ENCODE results near the gene COL12A1. TPM values are rescaled to one million over a fixed set of nuclear protein-coding genes. Genes with fewer than 3 reads are reported as not detected.

The COL12A1 gene
- total RNA-seq, 4 donors from 2014 or later = 125 to 589 (median 192) TPM

DNA sequence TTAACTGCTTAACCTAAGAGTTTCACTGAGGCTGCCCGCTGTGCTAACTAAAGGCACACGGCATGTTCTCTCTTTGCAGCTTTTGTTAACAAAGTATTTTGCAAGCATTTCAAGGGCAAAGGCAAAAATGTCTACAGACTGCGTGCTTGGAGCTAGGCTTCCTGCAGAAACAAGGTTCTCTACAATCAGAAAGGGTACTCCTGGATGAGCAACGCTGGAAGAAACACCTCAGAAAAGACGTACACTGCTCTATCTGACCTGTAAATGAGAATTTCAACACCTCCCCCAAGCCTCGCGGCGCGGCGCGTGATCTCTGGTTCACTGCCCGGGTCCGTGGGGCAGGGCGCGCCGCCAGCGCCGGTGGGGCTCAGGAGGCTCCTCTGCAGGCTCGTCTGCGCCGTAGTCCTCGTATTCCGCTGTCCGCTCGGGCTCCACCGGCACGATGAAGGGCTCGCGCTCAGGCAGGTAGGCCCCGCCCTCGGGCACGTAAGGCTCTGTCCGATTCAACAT is 120.9 kb downstream of the COL12A1 start:
- no peak for DNase-seq (ENCODE audit: low spot score)

DNA sequence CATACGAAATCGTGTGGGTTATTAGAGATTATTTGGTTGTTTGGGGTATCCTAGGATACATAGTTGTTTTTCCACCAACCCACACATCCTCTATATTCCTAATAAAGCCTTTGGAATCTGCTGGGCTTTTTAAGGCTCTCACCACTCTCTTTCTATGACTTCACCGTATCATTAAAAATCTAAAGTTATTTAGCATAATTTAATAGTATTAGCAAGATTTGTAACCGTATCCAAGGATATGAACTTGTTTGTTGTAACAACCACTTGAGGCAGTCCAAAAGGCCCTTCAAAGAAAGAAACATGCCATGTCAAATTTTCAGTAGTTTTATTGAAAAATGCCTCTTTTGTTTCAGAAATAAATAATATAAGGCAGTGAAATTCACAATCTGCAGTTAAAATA is 121.8 kb downstream of the COL12A1 start:
- DNase-seq (ENCODE audit: low spot score) (no peak), ATAC-seq (ENCODE audit: low FRiP score) (no peak)
- TF ChIP-seq, protein P1, sequence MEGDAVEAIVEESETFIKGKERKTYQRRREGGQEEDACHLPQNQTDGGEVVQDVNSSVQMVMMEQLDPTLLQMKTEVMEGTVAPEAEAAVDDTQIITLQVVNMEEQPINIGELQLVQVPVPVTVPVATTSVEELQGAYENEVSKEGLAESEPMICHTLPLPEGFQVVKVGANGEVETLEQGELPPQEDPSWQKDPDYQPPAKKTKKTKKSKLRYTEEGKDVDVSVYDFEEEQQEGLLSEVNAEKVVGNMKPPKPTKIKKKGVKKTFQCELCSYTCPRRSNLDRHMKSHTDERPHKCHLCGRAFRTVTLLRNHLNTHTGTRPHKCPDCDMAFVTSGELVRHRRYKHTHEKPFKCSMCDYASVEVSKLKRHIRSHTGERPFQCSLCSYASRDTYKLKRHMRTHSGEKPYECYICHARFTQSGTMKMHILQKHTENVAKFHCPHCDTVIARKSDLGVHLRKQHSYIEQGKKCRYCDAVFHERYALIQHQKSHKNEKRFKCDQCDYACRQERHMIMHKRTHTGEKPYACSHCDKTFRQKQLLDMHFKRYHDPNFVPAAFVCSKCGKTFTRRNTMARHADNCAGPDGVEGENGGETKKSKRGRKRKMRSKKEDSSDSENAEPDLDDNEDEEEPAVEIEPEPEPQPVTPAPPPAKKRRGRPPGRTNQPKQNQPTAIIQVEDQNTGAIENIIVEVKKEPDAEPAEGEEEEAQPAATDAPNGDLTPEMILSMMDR (IDR thresholded peaks at IDR 0.05) = no peak

More for the DNA sequence above, 120.9 kb downstream of the COL12A1 start:
- TF ChIP-seq, protein P1 (IDR thresholded peaks at IDR 0.05) = no peak
- ATAC-seq (ENCODE audit: low FRiP score) = peak; percentile 82

GRCh38 chr6:75081921-75082320 is 123.9 kb downstream of the COL12A1 start:
- TF ChIP-seq, protein P1 (IDR thresholded peaks at IDR 0.05) = no peak
- DNase-seq (ENCODE audit: low spot score) = no peak
- no peak for ATAC-seq (ENCODE audit: low FRiP score)

- DNase-seq (ENCODE audit: low spot score) = no peak
- no peak for ATAC-seq (ENCODE audit: low FRiP score)
- TF ChIP-seq, protein P1 (IDR thresholded peaks at IDR 0.05) = no peak
Measured at GRCh38 chr6:75081047-75081446, 124.8 kb downstream of the COL12A1 start.

GRCh38 chr6:75079589-75079988 is 126.3 kb downstream of the COL12A1 start:
- TF ChIP-seq, protein P1 (IDR thresholded peaks at IDR 0.05) = no peak
- no peak for DNase-seq (ENCODE audit: low spot score)
- no peak for ATAC-seq (ENCODE audit: low FRiP score)

DNA sequence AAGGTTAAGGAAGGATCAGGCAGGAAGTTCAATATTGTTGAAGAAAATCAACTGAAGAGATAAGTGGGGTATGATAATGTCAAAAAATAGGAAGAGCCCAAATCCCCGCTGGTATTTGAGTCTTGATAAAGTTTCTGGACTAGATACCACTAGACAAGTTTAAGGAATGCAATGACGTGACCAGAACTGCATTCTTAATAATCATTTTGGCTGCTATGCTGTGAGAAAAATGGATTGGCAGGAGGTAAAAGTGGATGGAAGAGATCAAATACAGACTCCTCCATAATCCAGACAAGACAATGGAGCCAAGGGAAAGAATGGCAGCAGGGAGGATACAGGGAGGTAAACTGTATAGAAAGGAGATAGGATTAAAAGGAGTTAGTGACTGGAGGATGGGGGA is 128.2 kb downstream of the COL12A1 start:
- ATAC-seq (ENCODE audit: low FRiP score) (no peak), DNase-seq (ENCODE audit: low spot score) (no peak)
- TF ChIP-seq, protein P1 (IDR thresholded peaks at IDR 0.05) = no peak

DNA sequence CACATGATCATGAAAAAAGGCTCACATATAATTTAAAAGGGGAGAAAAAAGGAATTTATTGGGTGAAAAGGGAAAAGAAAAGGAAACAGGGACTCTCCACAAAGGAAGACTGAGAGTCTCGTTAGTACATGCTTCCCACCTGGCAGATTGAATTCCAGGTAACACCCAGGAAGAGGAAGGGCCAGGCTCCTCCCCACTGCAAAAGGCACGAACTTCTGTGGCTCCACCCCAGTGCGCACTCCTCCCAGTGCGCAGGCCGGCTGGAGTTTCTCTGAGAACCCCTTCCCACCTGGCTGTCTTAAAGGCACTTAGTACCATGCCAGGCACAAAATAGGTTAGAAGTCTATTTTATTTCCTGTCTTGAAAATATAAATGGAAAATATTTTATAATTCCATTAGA is 129.8 kb downstream of the COL12A1 start:
- no peak for DNase-seq (ENCODE audit: low spot score)
- TF ChIP-seq, protein P1 (IDR thresholded peaks at IDR 0.05) = no peak
- no peak for ATAC-seq (ENCODE audit: low FRiP score)

Data from omental fat pad (tissue), 4 donors.